Measurements from ENCODE around the gene BBS2. TPM values are rescaled to one million over a fixed set of nuclear protein-coding genes. Genes with fewer than 3 reads are reported as not detected.

BBS2 gene
- total RNA-seq, 1 donor from 2014 or later = 64.5 TPM

- H3K27me3 ChIP-seq = peaks cover 7% of the 10 kb centered on the region
- peaks cover 3% of the 10 kb centered on the region for H3K4me1 ChIP-seq
- no peaks in the 10 kb centered on the region for H3K9me3 ChIP-seq (ENCODE audit: low read depth)
- no peaks in the 10 kb centered on the region for H3F3A ChIP-seq (ENCODE audit: low read depth)
- H3K9me3 Mint-ChIP-seq = no peaks in the 10 kb centered on the region
- no peaks in the 10 kb centered on the region for H3K79me2 ChIP-seq (ENCODE audit: low read depth)
- H3K9ac ChIP-seq = no peak overlapping the region
- H3K4me1 Mint-ChIP-seq = peaks cover 6% of the 10 kb centered on the region
- no peaks in the 10 kb centered on the region for H3K36me3 ChIP-seq
- peak overlapping the region; percentile 12 for H3K27ac Mint-ChIP-seq
- peaks cover 4% of the 10 kb centered on the region for H3K27me3 Mint-ChIP-seq (ENCODE audit: insufficient read depth, low read depth)
- no peaks in the 10 kb centered on the region for H4K20me1 ChIP-seq (ENCODE audit: low read depth)
- TF ChIP-seq CTCF (IDR thresholded peaks at IDR 0.05) (no peak), EZH2 (IDR thresholded peaks at IDR 0.05) (no peak), EZH2phosphoT487 (IDR thresholded peaks at IDR 0.05) (no peak)
- H3K36me3 Mint-ChIP-seq = no peaks in the 10 kb centered on the region
- no peak for DNase-seq (ENCODE audit: low spot score)
- H3K27ac ChIP-seq = no peak overlapping the region
- H3K4me2 ChIP-seq = no peak overlapping the region
- H3K4me3 Mint-ChIP-seq = no peak overlapping the region
- H3K4me3 ChIP-seq = no peak overlapping the region
- H2AFZ ChIP-seq (replicated peaks) = no peak overlapping the region
These were observed 5.4 kb upstream of the BBS2 start for GRCh38 chr16:56525236-56525635.

DNA sequence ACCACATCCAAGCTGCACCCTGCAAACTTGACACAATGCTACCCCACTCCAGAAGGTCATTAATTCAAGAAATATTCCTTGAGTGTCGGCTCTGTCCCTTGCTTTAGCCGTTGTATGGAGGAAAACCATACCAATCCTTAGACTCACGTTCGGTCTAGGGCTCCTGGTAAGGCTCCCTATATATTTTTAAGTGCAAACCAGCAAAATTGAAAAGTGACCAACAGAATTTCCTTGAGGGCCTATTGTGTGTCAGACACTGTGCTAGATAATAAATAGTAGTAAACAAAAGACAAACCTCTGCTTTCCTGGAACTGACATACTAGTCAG, 390 bp upstream of the BBS2 start:
- peak overlapping the region; percentile 75 for H3K4me2 ChIP-seq
- H2AFZ ChIP-seq (replicated peaks) = peak overlapping the region; percentile 98
- H3K4me3 Mint-ChIP-seq = peak overlapping the region; percentile 88
- H3K4me3 ChIP-seq = peak overlapping the region; percentile 84
- H3F3A ChIP-seq (ENCODE audit: low read depth) = peaks cover 7% of the 10 kb centered on the region
- no peaks in the 10 kb centered on the region for H3K9me3 ChIP-seq (ENCODE audit: low read depth)
- H3K79me2 ChIP-seq (ENCODE audit: low read depth) = peaks cover 13% of the 10 kb centered on the region
- no peak for DNase-seq (ENCODE audit: low spot score)
- no peaks in the 10 kb centered on the region for H3K9me3 Mint-ChIP-seq
- no peak overlapping the region for H3K9ac ChIP-seq
- H3K36me3 Mint-ChIP-seq = no peaks in the 10 kb centered on the region
- H4K20me1 ChIP-seq (ENCODE audit: low read depth) = peaks cover 33% of the 10 kb centered on the region
- H3K27me3 ChIP-seq = no peaks in the 10 kb centered on the region
- H3K36me3 ChIP-seq = no peaks in the 10 kb centered on the region
- H3K27ac Mint-ChIP-seq = peak overlapping the region; percentile 15
- H3K27ac ChIP-seq = no peak overlapping the region
- no peak for TF ChIP-seq EZH2phosphoT487 (IDR thresholded peaks at IDR 0.05)
- TF ChIP-seq EZH2 (IDR thresholded peaks at IDR 0.05) = no peak
- no peak for TF ChIP-seq CTCF (IDR thresholded peaks at IDR 0.05)
- H3K4me1 ChIP-seq = peaks cover 5% of the 10 kb centered on the region
- H3K27me3 Mint-ChIP-seq (ENCODE audit: insufficient read depth, low read depth) = peaks cover 2% of the 10 kb centered on the region
- H3K4me1 Mint-ChIP-seq = peaks cover 30% of the 10 kb centered on the region

- H3K36me3 ChIP-seq = no peaks in the 10 kb centered on the region
- no peak for DNase-seq (ENCODE audit: low spot score)
- H3K9me3 Mint-ChIP-seq = no peaks in the 10 kb centered on the region
- peaks cover 3% of the 10 kb centered on the region for H3K36me3 Mint-ChIP-seq
- H2AFZ ChIP-seq (replicated peaks) = no peak overlapping the region
- no peaks in the 10 kb centered on the region for H3K27me3 ChIP-seq
- TF ChIP-seq EZH2phosphoT487 (IDR thresholded peaks at IDR 0.05) = no peak
- no peak for TF ChIP-seq CTCF (IDR thresholded peaks at IDR 0.05)
- no peak for TF ChIP-seq EZH2 (IDR thresholded peaks at IDR 0.05)
- no peak overlapping the region for H3K9ac ChIP-seq
- H3K27ac ChIP-seq = no peak overlapping the region
- H3K4me3 Mint-ChIP-seq = peak overlapping the region; percentile 88
- peaks cover 5% of the 10 kb centered on the region for H3K4me1 ChIP-seq
- H3K79me2 ChIP-seq (ENCODE audit: low read depth) = peaks cover 13% of the 10 kb centered on the region
- H3K4me1 Mint-ChIP-seq = peaks cover 30% of the 10 kb centered on the region
- peaks cover 7% of the 10 kb centered on the region for H3F3A ChIP-seq (ENCODE audit: low read depth)
- no peak overlapping the region for H3K4me3 ChIP-seq
- no peak overlapping the region for H3K4me2 ChIP-seq
- H3K27me3 Mint-ChIP-seq (ENCODE audit: insufficient read depth, low read depth) = peaks cover 2% of the 10 kb centered on the region
- no peaks in the 10 kb centered on the region for H3K9me3 ChIP-seq (ENCODE audit: low read depth)
- peaks cover 48% of the 10 kb centered on the region for H4K20me1 ChIP-seq (ENCODE audit: low read depth)
- no peak overlapping the region for H3K27ac Mint-ChIP-seq
These were observed 1.4 kb downstream of the BBS2 start for GRCh38 chr16:56518425-56518824.

All from neural progenitor cell (in vitro differentiated cells).